ENCODE measurements around the gene PPCDC. TPM values are rescaled to one million over a fixed set of nuclear protein-coding genes. Genes with fewer than 3 reads are reported as not detected.

PPCDC gene
- total RNA-seq, 1 experiment from 2014 or later, result 18.0 TPM

- TF ChIP-seq, protein P1, sequence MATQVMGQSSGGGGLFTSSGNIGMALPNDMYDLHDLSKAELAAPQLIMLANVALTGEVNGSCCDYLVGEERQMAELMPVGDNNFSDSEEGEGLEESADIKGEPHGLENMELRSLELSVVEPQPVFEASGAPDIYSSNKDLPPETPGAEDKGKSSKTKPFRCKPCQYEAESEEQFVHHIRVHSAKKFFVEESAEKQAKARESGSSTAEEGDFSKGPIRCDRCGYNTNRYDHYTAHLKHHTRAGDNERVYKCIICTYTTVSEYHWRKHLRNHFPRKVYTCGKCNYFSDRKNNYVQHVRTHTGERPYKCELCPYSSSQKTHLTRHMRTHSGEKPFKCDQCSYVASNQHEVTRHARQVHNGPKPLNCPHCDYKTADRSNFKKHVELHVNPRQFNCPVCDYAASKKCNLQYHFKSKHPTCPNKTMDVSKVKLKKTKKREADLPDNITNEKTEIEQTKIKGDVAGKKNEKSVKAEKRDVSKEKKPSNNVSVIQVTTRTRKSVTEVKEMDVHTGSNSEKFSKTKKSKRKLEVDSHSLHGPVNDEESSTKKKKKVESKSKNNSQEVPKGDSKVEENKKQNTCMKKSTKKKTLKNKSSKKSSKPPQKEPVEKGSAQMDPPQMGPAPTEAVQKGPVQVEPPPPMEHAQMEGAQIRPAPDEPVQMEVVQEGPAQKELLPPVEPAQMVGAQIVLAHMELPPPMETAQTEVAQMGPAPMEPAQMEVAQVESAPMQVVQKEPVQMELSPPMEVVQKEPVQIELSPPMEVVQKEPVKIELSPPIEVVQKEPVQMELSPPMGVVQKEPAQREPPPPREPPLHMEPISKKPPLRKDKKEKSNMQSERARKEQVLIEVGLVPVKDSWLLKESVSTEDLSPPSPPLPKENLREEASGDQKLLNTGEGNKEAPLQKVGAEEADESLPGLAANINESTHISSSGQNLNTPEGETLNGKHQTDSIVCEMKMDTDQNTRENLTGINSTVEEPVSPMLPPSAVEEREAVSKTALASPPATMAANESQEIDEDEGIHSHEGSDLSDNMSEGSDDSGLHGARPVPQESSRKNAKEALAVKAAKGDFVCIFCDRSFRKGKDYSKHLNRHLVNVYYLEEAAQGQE (IDR thresholded peaks at IDR 0.05; ENCODE audit: low read depth), result no peak
- TF ChIP-seq POLR2AphosphoS5 (IDR thresholded peaks at IDR 0.05; ENCODE audit: low read depth, low read length), result no peak
- TF ChIP-seq SRF (IDR thresholded peaks at IDR 0.05; ENCODE audit: low read depth), result no peak
Measured at GRCh38 chr15:74994236-74994635, 29.2 kb upstream of the PPCDC start (continued).

DNA sequence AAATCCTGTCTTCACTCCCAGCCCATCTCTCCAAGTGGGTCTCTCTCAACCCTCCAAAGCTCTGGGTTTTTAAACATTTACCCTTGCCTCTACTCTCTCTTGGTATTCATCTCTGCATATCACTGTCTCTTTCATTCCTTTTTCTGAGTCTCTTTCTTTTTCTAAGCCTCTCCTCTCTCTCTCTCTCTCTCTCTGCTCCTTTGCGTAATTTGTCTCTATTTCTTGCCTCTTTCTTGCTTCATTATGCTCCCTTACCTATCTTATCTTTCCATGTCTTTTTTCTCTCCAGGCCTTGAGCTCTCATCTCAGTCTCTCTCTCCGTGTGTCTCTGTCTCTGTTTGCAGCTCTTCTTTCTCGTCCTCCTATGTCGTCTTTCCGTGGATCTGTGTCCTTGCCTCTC, 28.7 kb upstream of the PPCDC start:
- peaks cover 0 to 5% of the 10 kb centered on the region in 2 experiments; a peak in 1 of 4 replicates for H3K4me1 ChIP-seq (ENCODE audit: control insufficient read depth in 1 of 2, insufficient read depth in 2 of 2, low read length in 2 of 2)
- ATAC-seq (no peak), DNase-seq (ENCODE audit: low read depth, low spot score) (no peak)
- H4K20me1 ChIP-seq (ENCODE audit: insufficient read depth), result no peaks in the 10 kb centered on the region
- H3K4me2 ChIP-seq (ENCODE audit: low read length), result no peak overlapping the region
- TF ChIP-seq ELF1 (IDR thresholded peaks at IDR 0.05; ENCODE audit: borderline replicate concordance, low read depth) (no peak), SP1 (IDR thresholded peaks at IDR 0.05; ENCODE audit: low read depth) (no peak), EZH2phosphoT487 (IDR thresholded peaks at IDR 0.05; ENCODE audit: borderline replicate concordance) (no peak), POLR2AphosphoS5 (IDR thresholded peaks at IDR 0.05; ENCODE audit: low read depth, low read length) (no peak), TCF7L2 (IDR thresholded peaks at IDR 0.05; ENCODE audit: borderline replicate concordance, extremely low read depth, insufficient read depth, insufficient read length) (no peak), POLR2A (IDR thresholded peaks at IDR 0.05; ENCODE audit: borderline replicate concordance, extremely low read depth, insufficient read depth, insufficient read length) (no peak)
- no peaks in the 10 kb centered on the region for H3K9me3 ChIP-seq (ENCODE audit: control insufficient read depth in 1 of 2, insufficient read depth in 1 of 2, low read depth in 1 of 2, low read length in 2 of 2)
- no peak overlapping the region for H3K27ac ChIP-seq (ENCODE audit: low read depth, low read length)
- no peaks in the 10 kb centered on the region for H3K36me3 ChIP-seq (ENCODE audit: control insufficient read depth in 1 of 2, insufficient read depth in 2 of 2, low read length in 2 of 2)
- H3K9me2 ChIP-seq (ENCODE audit: insufficient read depth), result no peaks in the 10 kb centered on the region
- no peak overlapping the region for H2AFZ ChIP-seq (ENCODE audit: low read depth, low read length, poor library complexity, severe bottlenecking)
- no TSS peak for BruUV-seq (replicated peaks)
- no peak overlapping the region for H3K9ac ChIP-seq (ENCODE audit: low read length)
- CTCF ChIA-PET, result interaction anchor here (0.6 to 1.3 kb wide), 3 partner anchors 210 to 305 kb away, joined by 3 to 4 read pairs (median 3); no protein-coding TSS in a partner anchor
- no peak overlapping the region for H3K4me3 ChIP-seq (replicated peaks in 1 of 2; ENCODE audit: low read depth in 1 of 2, low read length in 2 of 2)
- POLR2A ChIA-PET, result interaction anchor here (0.9 to 1.0 kb wide), 2 partner anchors 16 to 38 kb away, joined by 3 to 5 read pairs; partner anchors contain the start of gene RPP25
- peaks cover 11% of the 10 kb centered on the region; the same call in 1 of the 2 replicates for H3K27me3 ChIP-seq (ENCODE audit: insufficient read depth, low read length)
- RAD21 ChIA-PET (ENCODE audit: low non-redundant PET in 1 of 2, low total read pairs in 2 of 2, uncharacterized antibody in 2 of 2, unreplicated experiment in 2 of 2), result no interaction called here
- intact Hi-C loops (cut with micrococcal nuclease), result no loop called here
- no peaks in the 10 kb centered on the region for H3K79me2 ChIP-seq (ENCODE audit: insufficient read depth, low read length)
